Glutamatergic neuron (in vitro differentiated cells): ENCODE results near the gene BATF. TPM values are rescaled to one million over a fixed set of nuclear protein-coding genes. Genes with fewer than 3 reads are reported as not detected.
A peak's percentile ranks its signal among the peaks of the same experiment; 100 is the strongest.

Source experiments
- DNase-seq: peaks from one replicate; pipeline ENCODE4 v3.0.0; 2022
- H3K27ac Mint-ChIP-seq: one replicate; pipeline ENCODE4 v1.8.0; 2020; ENCODE audit warnings: mild to moderate bottlenecking, mixed read lengths, inconsistent platforms; ENCODE audit not compliant: unreplicated experiment
- H3K27me3 Mint-ChIP-seq: one replicate; pipeline ENCODE4 v1.8.0; 2020; ENCODE audit warnings: mild to moderate bottlenecking, moderate library complexity, mixed read lengths, inconsistent platforms; ENCODE audit not compliant: unreplicated experiment
- H3K36me3 Mint-ChIP-seq: one replicate; pipeline ENCODE4 v1.8.0; 2020; ENCODE audit warnings: mild to moderate bottlenecking, mixed read lengths, inconsistent platforms; ENCODE audit not compliant: unreplicated experiment
- H3K4me1 Mint-ChIP-seq: one replicate; pipeline ENCODE4 v1.8.0; 2020; ENCODE audit warnings: mild to moderate bottlenecking, low read depth, mixed read lengths, inconsistent platforms; ENCODE audit not compliant: unreplicated experiment
- H3K4me3 Mint-ChIP-seq: one replicate; pipeline ENCODE4 v1.8.0; 2020; ENCODE audit warnings: mild to moderate bottlenecking, mixed read lengths, inconsistent platforms; ENCODE audit not compliant: unreplicated experiment
- H3K9me3 Mint-ChIP-seq: one replicate; pipeline ENCODE4 v1.8.0; 2020; ENCODE audit warnings: mild to moderate bottlenecking, moderate library complexity, mixed read lengths, inconsistent platforms; ENCODE audit not compliant: unreplicated experiment
- CTCF ChIP-seq: fragments of 200-600 bp; sonication (generic); IDR thresholded peaks from one replicate; pipeline ENCODE4 v1.5.0; 2021; ENCODE audit not compliant: partially characterized antibody, unreplicated experiment
- total RNA-seq: library from RNA; stranded (reverse); fragmentation: NEBNext Ultra II Directional; extraction: Animal tissue kit (Norgen Biotek cat#: 25700); gene quantifications from one replicate; pipeline ENCODE4 v1.2.1, GENCODE V29; 2021; ENCODE audit not compliant: unreplicated experiment

Gene BATF
- total RNA-seq, 1 donor from 2014 or later, result not detected

- H3K27me3 Mint-ChIP-seq, result peaks cover 3% of the 10 kb centered on the region
- no peak for TF ChIP-seq CTCF
- no peak for DNase-seq
- no peak overlapping the region for H3K4me3 Mint-ChIP-seq
- H3K36me3 Mint-ChIP-seq, result no peaks in the 10 kb centered on the region
- H3K27ac Mint-ChIP-seq, result no peak overlapping the region
- H3K4me1 Mint-ChIP-seq, result no peaks in the 10 kb centered on the region
- H3K9me3 Mint-ChIP-seq, result peaks cover 1% of the 10 kb centered on the region
These were observed 32.2 kb downstream of the BATF start for GRCh38 chr14:75554482-75554881.

GRCh38 chr14:75558440-75558839 is 36.2 kb downstream of the BATF start:
- H3K4me3 Mint-ChIP-seq, result no peak overlapping the region
- H3K27ac Mint-ChIP-seq, result no peak overlapping the region
- no peaks in the 10 kb centered on the region for H3K9me3 Mint-ChIP-seq
- no peak for TF ChIP-seq CTCF
- H3K4me1 Mint-ChIP-seq, result no peaks in the 10 kb centered on the region
- peaks cover 6% of the 10 kb centered on the region for H3K27me3 Mint-ChIP-seq
- no peaks in the 10 kb centered on the region for H3K36me3 Mint-ChIP-seq
- no peak for DNase-seq

- no peak overlapping the region for H3K27ac Mint-ChIP-seq
- H3K36me3 Mint-ChIP-seq, result no peaks in the 10 kb centered on the region
- H3K27me3 Mint-ChIP-seq, result peaks cover 6% of the 10 kb centered on the region
- no peak for TF ChIP-seq CTCF
- H3K4me1 Mint-ChIP-seq, result no peaks in the 10 kb centered on the region
- H3K9me3 Mint-ChIP-seq, result no peaks in the 10 kb centered on the region
- no peak for DNase-seq
- no peak overlapping the region for H3K4me3 Mint-ChIP-seq
These were observed 36.8 kb downstream of the BATF start for GRCh38 chr14:75559045-75559444.

- Mint-ChIP-seq H3K36me3 (no peaks in the 10 kb centered on the region), H3K4me1 (no peaks in the 10 kb centered on the region), H3K27ac (no peak overlapping the region), H3K9me3 (no peaks in the 10 kb centered on the region), H3K27me3 (peaks cover 6% of the 10 kb centered on the region), H3K4me3 (no peak overlapping the region)
- DNase-seq, result no peak
- TF ChIP-seq CTCF, result no peak
These were observed 37.4 kb downstream of the BATF start for GRCh38 chr14:75559451-75560222.

GRCh38 chr14:75561013-75561432 is 38.8 kb downstream of the BATF start:
- TF ChIP-seq CTCF, result peak; percentile 75
- H3K36me3 Mint-ChIP-seq, result peaks cover 5% of the 10 kb centered on the region
- peak; percentile 79 for DNase-seq
- no peak overlapping the region for H3K27ac Mint-ChIP-seq
- no peaks in the 10 kb centered on the region for H3K9me3 Mint-ChIP-seq
- H3K4me3 Mint-ChIP-seq, result no peak overlapping the region
- H3K27me3 Mint-ChIP-seq, result peaks cover 5% of the 10 kb centered on the region
- no peaks in the 10 kb centered on the region for H3K4me1 Mint-ChIP-seq
